PC-9 (cell line): ENCODE data around the gene GOLGA6L9.
"Not testable (repeated sequence)": the region's sequence is repeated elsewhere in the genome, so short reads cannot be mapped to it uniquely, and the experiment has no call there.

Experiments used
- EZH2 ChIP-seq: fragments of 200-600 bp; sonication (generic); IDR thresholded peaks from 2 replicates; pipeline ENCODE4 v1.8.0; 2017; ENCODE audit warnings: antibody characterized with exemption, low read depth
- TF ChIP-seq, protein P1 (sequence below): fragments of 200-600 bp; sonication (generic); conservative IDR thresholded peaks from 2 replicates; pipeline ENCODE4 v1.6.1; 2017; ENCODE audit warnings: mixed run types, antibody characterized with exemption, mild to moderate bottlenecking, moderate library complexity

DNA sequence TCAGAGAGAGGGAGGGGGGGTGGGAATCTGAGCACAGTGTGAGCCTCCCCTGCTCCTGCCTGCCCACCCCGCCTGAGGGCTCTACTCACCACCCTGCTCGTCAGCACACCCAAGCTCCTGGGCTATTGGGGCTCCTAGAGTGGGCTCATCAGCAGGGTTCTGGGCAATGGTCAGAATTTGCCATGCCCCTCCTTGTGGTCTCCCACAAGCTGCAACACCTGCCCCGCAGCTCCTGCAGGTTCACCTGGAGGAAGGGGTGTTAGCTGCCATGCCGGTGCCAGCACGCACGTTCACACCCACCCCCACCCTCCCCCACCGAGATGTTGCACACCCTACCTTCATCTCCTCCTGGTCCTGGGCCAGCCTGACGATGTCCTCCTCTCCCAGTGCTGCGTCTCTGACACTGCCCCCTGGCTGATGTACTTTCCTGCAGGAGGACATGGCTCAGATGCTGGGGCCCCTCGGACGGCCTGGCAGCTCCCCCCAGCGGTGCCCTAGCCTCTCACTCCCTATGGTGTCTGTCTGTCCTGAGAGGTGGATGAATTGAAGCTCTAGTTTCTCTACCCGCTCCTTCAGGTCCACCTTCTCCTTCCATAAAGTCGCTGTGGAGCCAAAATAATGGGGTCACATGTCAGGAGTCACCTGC lies 47.2 kb downstream of the GOLGA6L9 start:
- TF ChIP-seq, protein P1, sequence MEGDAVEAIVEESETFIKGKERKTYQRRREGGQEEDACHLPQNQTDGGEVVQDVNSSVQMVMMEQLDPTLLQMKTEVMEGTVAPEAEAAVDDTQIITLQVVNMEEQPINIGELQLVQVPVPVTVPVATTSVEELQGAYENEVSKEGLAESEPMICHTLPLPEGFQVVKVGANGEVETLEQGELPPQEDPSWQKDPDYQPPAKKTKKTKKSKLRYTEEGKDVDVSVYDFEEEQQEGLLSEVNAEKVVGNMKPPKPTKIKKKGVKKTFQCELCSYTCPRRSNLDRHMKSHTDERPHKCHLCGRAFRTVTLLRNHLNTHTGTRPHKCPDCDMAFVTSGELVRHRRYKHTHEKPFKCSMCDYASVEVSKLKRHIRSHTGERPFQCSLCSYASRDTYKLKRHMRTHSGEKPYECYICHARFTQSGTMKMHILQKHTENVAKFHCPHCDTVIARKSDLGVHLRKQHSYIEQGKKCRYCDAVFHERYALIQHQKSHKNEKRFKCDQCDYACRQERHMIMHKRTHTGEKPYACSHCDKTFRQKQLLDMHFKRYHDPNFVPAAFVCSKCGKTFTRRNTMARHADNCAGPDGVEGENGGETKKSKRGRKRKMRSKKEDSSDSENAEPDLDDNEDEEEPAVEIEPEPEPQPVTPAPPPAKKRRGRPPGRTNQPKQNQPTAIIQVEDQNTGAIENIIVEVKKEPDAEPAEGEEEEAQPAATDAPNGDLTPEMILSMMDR, result not testable (repeated sequence)
- not testable (repeated sequence) for TF ChIP-seq EZH2
